Measurements from ENCODE around the gene MTA1.

Gene MTA1

DNA sequence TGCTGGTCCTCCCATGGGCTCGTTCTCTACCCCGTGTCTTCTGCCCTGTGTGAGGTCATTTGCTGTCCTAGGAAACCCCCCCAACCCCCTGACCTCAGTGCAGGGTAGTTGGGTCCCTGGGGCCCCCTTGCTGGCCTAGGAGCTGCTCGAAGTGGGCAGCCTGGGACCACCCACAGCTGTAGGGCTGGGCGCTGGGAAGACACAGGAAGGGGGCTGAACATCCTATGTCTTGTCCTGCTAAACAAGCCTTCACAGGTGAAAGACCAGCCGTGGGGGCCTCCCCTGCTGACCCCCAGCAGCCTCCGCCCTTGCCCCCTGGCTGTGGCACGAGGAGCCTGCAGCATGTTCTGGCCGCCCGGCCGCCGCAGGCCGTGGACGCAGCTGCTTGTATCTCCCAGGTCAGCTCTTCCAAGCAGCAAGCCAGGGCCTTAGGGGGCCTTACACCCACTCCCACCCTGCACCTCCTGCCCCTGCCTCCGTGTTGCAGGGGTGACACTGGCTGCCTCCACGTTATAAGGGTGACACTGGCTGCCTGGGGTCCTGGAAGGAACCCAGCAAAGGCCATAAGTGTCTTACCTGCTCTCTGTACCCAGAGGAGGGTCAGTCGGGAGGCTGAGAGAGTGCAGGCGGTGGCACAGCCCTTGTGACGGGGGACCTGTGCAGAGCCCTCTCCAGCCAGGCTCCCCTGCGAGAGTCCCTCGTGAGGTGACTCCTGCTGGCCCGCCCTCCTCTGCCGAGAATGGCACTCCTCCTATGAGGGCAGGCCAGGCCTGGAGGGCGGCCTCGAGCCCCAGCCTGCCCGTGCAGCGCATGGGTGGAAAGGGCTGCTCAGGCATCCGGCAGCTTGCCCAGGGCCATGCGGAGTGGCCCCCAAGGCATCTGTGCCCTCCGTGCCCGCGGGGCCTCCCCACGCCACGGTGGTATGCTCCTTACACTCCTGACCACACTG, 32.8 kb upstream of the MTA1 start:
- DNase-seq (ENCODE audit: low read depth in 2 of 2): no peak

DNA sequence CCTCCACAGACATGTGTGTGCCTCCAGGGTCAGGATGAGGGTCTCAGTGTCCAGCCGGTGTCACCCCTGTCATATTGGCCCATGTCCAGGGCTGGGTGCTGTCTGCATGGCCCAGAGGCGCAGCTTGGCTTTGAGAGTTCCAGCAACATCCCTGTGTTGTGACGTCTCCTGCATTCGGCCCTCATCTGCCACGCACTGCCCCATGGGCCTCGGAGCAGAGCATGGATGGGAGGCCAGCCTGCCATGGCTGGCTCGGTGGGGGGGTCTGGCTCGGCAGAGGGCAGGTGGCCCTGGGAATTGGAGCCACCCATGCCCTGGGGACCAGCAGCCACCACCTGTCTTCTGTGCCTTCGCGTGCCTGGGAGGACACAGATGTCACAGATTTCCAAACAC, 32.1 kb upstream of the MTA1 start:
- no peak for DNase-seq (ENCODE audit: low read depth in 2 of 2)

DNA sequence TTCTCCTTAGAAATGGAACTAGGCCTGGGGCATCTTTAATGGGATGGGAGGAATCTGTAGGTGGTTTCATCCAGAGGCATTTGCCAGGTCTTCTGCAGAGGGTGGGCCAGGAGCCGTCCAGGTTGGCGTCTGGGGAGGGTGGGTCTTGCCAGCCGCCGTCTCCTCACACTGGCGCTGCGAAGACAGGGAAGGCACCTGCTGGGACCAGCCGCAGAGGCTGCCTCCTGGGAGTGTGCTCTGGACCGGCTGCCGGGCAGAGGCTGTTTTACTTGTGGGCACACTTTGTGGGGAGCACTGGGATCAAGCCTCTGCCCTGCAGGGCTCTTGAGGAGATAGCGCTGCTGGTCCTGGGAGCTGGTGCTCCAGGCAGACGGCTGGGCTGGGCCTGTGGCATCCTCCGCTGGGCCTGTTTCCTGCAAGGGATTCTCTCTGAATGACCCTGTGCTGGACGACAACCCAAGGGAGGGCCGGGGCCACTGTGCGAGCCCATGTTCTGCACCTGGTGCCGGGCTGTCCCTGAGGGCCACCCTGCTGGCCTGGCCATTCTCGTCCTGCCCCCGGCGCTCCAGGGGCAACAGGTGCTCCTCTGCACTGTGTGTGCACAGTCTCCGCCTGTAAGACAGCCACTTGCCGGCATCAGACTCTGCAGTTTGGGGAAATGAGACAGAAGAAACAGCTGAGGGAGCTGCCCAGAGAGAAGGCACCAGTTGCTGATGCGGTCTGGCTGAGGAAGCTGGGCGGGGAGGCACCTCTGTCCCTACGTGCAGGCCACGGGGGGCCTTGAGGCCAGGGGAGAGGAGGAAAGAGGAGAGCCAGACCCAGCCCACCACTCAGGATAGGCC, 31.3 kb upstream of the MTA1 start:
- no peak for DNase-seq (ENCODE audit: low read depth in 2 of 2)

DNA sequence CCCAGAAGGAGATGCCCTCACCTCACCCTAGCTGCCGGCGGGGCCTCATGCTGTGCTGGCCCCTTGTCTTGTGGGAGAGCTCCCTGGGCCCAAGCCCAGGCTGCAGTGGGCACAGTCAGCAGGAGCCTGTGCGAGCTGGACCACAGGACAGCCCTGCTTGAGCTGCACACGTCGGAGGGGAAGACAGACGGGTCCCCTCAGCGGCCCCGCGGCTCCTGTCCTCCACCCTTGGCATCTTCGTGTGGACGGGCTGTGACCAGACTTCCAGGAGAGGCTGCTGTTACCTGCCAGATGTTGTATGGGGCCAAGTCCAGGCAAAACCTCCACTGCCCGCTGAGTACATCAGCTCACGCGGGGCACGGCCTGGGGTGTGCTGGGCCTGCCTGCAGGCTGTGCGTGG, 30.7 kb upstream of the MTA1 start:
- DNase-seq (ENCODE audit: low read depth in 2 of 2): no peak

DNA sequence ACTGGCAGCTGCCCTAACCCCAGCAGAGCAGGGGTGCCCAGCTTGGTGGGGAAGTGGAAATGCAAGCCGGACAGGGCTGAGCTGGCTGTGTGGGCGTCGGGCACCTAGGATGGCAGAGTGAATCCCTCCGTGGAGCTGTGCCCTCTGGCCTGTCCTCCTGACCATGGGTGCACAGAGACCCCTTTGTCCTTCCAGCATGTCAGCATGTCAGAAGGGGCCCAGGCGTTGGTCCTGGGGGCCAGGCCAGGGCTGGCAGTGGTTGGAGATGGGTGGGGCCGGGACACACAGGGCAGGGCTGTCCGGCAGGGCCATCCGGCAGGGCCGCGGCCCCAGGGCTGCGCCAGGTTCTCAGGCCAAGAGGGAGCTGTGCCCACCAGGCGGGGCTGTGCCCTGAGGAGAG, 30.1 kb upstream of the MTA1 start:
- no peak for DNase-seq (ENCODE audit: low read depth in 2 of 2)

DNA sequence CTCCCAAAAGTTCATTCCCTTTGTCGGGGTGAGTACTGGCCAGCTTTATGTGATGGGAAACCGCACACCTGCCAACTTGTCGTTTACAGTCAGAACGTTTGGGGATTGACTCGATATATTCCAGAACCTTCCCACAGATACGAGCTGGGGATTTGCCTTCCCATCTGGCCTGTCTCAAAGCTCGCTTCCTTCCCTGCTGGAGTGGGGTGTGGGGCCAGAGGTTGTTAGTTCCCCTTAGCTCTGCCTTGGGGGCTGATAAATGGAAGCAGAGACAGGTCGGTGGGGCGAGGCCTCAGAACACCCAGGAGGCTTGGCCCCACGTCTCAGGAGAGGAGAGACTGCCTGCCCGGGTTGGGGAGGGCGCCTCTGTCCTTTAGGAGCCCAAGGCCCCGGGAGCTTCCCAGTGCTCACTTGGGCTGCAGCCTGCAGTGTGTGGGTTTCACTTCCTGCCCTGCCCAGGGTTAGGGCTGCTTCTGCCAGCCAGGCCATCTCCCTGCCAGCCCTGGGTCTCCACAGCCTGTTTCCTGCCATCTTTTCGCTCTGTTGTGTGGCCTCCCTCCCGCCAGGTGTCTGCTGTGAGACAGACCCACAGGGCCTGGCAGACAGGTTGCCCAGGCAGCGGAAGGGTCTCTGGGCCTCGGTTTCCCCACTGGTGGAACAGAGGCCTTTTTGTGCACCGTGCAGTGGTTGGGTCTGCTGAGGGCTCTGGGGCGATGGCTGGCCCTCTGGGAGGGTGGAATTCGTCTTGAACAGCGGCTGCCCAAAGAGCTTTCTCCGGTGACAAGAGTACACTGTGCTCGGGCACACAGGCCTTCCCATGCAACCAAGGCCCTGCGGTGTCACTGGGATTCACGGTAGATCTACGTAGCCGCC, 29.4 kb upstream of the MTA1 start:
- no peak for DNase-seq (ENCODE audit: low read depth in 2 of 2)

DNA sequence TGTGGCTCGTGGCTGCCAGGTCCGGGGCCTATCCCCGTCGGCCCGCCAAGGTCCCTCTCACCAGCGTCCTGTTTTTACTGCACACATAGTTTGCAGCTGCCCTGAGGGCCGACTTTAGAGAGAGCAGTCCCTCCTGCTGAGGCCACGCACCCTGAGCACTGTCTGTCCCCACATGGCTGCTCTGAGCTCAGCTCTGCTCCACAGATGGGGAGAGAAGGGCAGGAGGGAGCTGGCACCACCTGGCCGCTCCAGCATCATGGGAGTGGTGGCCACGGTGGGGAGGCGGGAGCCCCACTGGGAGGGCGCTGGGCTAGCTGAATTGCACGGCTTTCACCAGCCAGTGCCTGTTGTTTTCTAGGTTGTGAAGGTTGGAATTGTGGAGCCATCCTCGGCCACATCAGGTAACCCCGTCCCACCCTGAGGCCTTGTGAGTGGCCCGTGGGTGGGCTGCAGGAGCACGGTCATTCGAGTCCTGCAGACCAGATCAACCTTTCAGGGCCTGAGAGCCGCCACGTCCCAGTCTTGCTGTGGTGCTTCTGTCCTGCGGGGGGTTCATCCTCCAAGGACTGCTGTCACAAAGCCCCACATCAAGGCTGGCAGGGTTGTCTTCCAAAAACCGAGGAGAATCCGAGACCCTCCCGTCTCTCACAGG, 28.7 kb upstream of the MTA1 start:
- no peak for DNase-seq (ENCODE audit: low read depth in 2 of 2)

DNA sequence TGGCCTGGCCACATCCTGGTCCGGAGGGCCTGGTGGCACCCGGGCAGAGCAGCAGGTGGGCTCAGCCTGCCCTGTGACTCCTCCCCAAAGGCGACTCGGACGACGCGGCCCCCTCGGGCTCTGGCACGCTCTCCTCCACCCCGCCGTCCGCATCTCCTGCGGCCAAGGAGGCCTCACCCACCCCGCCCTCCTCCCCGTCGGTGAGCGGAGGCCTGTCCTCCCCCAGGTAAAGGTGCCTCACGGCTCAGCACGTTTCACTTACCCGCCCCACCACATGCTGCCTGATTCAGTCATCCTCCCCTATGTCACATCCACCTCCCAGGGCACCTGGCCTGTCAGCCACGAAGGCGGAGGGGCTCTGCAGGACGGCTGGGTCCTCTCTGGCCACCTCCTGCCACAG, 28.1 kb upstream of the MTA1 start:
- DNase-seq (ENCODE audit: low read depth in 2 of 2): no peak

DNA sequence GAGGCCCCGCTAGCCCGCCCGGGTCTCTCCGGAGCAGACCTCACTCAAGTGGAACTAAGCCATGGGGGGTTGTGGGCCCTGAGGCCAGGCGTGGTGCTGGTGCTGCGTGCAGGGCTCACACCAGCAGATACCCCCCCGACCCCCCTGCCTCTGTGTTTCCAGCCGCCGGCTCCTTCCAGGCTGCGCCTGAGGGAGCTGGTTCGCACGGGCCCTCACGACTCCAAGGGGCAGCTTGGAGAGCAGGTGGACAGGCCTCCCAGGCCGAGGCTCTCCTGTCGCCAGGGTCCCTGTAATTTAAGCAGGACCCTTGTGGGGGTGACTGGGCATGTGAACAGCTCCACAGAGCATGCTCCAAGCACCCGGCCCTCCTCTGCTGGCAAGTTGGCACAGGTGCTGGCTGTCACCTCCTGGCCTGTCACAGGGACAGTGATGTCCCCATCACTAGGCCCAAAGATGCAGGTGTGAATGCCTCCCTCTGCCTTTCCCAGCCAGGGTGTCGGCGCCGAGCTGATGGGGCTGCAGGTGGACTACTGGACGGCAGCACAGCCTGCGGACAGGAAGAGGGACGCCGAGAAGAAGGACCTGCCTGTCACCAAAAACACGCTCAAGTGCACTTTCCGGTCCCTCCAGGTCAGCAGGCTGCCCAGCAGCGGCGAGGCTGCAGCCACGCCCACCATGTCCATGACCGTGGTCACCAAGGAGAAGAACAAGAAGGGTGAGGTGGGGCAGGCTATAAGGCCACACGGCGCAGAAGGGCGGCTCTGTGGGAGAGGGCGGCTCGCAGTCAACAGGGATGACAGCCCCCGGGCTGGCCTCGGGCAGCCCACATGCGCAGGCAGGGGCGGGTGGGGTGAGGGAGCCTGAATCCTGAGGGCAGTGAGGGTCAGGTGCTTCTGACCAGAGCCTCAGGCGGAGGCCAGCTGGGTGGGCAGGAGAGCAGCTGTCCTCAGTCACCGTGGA, 27.2 kb upstream of the MTA1 start:
- no peak for DNase-seq (ENCODE audit: low read depth in 2 of 2)

DNA sequence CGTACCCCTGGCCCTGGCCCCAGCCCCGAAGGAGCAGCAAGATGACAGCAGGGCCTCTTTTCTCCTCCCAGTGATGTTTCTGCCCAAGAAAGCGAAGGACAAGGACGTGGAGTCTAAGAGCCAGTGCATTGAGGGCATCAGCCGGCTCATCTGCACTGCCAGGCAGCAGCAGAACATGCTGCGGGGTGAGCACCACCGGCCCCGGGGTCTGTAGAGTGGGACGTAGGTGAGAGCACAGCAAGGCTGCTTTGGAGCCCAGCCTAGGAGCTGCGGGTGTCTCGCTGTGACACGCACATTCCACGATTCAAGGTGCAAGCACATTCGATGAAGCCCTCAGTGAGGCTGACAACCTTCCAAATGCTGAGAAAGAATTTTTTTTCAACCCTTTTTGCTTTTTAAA, 26.5 kb upstream of the MTA1 start:
- no peak for DNase-seq (ENCODE audit: low read depth in 2 of 2)

DNA sequence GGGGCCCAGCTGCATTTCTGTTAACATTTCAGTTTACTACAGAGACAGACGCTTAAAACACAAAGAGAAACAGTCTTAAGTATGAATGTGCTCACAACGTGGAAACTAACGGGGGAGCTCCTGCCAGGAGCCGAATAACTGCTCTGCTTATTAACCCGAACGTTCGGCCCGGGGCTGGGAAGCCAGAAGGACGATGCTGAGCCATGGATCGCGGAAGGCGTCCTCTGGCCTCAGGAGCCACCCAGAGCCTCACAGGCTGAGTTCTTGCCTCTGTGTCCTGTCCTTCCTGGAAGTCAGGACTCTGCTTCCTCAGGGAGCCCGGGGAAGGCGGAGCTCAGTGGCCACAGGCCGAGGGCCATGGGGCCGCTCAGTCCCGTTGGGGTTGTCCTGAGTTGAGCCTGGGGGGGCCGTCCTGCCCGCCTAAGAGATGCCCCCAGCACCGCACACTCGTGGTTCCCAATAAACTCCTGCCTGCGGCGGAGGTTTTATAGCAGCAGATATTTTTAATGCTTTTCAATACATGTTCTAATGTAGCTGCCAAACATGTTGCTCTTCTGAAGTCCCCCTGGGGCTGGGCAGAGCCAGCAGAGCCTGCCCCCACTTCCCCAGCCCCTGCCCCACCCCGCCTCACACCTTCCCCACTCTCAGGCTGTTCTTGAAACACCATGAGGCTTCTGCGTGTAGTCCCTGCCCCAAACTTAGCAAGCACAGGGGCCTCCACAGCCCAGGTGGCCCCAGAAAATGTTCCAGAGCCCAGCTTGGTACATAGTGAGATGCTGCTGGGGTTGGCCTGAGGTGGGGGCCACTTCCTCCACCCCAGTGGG, 24.7 kb upstream of the MTA1 start:
- no peak for DNase-seq (ENCODE audit: low read depth in 2 of 2)

DNA sequence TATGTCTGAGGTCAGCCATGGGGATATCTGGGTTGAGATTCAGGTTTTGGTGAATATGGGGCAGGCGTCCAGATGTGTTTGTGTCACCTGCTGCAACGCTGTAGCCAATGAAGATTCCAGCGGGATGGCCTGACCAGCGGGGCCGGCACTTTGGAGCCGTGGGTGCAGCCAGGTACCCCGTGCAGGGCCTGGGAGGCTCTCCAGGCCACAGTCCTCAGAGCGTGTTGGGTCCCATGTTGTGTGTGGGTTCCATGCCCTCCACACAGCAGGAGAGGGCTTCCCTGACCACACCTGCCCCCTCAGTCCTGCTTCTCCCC, 24.1 kb upstream of the MTA1 start:
- DNase-seq (ENCODE audit: low read depth in 2 of 2): no peak

DNA sequence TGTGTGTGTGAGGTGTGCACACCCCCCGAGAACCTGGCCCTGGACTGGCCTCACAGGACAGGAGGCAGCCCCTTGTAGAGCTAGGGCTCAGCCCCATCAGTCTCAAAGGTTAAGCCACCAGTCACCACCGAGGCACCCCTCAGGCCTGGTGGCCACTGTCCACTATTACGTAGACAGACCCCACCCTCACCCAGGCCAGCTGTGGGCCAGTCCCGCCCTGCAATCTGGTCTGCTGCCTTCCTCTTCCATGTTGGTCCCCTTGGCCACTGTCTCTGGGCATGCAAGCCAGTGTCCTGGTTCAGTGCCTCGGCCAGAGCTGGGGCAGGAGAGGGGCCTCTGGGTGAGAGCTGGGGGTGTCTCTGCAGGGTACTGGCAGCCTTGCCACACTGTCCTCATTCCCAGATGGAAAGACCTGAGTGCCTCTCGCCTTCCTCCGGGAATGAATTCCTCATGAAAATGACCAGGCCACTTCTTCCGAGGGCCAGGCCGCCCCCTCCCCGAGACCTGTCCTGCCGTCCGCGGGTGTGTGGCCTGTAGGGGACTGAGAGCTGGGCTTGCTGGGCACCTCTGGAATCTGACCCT, 22.2 kb upstream of the MTA1 start:
- DNase-seq (ENCODE audit: low read depth in 2 of 2): no peak

DNA sequence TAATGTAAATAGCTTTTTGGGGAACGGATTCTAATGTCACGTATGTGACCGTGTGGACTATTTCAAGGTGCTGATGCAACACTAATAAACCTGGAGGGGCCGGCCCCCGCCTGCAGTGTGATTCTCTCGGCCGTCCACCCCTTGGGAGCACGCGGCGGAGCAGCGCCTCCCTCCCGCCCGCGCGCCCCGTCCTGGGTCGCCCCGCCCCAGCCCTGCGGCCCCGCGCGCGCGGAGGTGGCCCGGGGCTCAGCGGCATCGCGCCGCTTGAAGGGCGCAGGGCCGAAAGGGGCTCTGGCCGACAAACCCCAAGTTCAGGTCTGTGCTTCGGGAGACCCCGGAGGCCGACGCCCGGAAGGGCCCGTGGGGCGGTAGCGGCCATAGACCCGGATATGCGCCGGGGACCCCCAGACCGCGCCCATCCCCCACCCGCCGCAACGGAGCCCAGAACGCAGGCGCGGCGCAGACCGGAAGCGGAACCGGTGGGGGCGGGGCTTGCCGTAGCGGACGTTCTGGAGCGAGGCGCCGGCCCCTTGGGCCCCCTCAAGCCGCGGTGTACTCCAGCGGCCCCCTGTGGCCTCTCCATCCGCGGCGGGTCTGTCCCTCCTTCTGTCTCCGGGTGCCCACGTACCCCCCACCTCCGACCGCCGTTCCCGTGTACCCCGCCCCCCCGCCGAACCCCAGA, 21.4 kb upstream of the MTA1 start, which contains the start of gene TEX22:
TSS of gene TEX22 (plus strand) at position 495 of the 682 bp plus-strand sequence. CDS start 803 bp downstream, outside the sequence.
- peak; percentile 77 to 85 for DNase-seq (ENCODE audit: low read depth in 2 of 2)

DNA sequence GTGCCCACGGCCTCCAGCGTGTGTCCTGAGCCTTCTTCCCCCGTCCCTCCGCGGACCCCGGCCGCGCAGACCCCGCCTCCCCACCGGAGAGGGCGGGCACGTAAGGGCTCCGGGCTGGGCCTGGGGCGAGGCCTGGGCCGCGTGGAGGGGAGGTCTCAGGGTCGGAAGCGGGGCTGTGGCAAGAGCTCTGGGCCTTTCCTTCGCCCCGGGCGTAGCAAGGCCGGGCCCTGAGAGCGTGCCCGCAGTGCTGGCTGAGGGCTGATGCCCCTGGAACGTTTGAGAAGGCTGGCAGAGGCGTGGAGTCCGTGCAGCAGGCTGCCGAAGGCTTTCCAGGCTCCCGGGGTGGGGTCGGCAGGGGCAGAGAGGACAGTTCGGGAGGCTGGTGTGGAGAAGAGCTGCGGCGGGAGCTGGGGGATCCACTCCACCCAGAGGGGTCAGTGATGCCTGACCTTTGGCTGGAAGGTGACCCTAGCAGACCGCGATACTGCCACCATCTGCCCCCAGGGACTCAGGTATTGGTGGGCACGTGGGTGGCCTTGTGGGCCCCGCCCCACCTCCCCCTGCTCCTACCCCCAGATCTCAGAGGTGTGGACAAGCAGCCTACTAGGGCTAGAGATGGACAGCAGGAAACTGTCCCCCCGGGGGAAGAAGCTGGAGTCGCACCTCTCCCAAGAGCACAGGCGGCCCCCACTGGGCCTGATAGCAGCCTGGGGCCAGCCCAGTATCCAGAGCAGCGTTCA, 20.7 kb upstream of the MTA1 start:
- DNase-seq (ENCODE audit: low read depth in 2 of 2): no peak

DNA sequence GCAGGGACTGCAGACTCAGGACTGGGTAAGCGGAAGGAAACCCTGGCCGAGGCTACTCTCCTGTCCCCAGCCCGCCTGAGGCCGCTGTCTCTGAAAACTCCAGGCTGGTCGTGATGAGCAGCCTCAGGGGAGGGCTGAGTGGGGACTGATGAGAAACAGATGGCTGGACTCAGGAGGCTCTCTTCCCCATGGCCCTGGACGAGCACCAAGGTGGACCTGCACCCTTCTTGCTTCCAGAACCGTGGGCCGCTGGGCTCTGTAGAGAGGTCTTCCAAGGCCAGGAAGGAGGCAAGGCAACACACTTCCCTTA, 20.2 kb upstream of the MTA1 start:
- no peak for DNase-seq (ENCODE audit: low read depth in 2 of 2)

DNA sequence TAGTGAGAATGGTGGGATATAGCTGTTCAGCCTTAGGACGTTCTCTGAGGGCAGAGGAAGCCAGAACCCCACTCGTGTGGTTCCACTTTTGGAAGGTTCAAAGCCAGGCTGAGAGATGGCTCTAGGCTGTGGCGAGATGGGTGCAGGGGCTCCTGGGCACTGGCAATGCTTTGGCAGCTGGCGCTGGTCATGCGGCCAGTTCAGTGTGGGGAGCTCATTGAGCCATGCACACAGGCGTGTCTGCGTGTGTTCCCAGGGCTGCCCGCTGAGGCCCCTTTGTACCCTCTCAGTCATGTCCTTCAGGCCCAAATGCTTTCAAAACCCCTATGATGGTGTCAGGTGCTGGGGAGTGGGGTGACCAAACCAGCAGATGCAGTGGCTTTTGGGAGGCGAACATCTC, 19.6 kb upstream of the MTA1 start:
- no peak for DNase-seq (ENCODE audit: low read depth in 2 of 2)

DNA sequence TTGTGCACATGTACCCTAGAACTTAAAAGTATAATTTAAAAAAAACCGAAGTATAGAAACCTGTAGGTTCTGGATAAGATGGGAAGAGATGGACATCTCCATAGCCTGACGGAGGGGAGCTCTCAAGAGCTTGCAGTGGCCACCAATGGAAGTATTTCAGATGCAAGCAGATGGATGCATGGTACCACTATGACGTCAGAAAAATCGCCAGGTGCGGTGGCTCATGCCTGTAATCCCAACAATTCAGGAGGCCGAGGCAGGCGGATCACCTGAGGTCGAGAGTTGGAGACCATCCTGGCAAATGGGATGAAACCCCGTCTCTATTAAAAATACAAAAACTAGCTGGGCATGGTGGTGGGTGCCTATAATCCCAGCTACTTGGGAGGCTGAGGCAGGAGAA, 17.9 kb upstream of the MTA1 start:
- DNase-seq (ENCODE audit: low read depth in 2 of 2): no peak
